Measurements from ENCODE around the gene TTC23L.

GRCh38 chr5:34929720-34930461 is 90.9 kb downstream of the TTC23L start:
- TF ChIP-seq CTCF (IDR thresholded peaks at IDR 0.05; ENCODE audit: low read length) = no peak
- no peak for TF ChIP-seq EZH2 (optimal IDR thresholded peaks at IDR 0.05; ENCODE audit: low read depth, low read length)

Measured in MM.1S (cell line).